HG02642 (cell line): Measurements from ENCODE around the gene ZNF385A.

Experiments used
- ATAC-seq: cut with Tn5 transposase; IDR thresholded peaks from one replicate; pipeline ENCODE4 v1.9.1; 2021; ENCODE audit warnings: mild to moderate bottlenecking; ENCODE audit not compliant: unreplicated experiment, poor library complexity

ZNF385A gene

GRCh38 chr12:54377007-54377406, 7.5 kb downstream of the ZNF385A start:
- ATAC-seq = no peak

GRCh38 chr12:54376596-54376995, 7.9 kb downstream of the ZNF385A start:
- ATAC-seq = no peak

- no peak for ATAC-seq
Measured at GRCh38 chr12:54375259-54375579, 9.3 kb downstream of the ZNF385A start.

- ATAC-seq = no peak
Measured at GRCh38 chr12:54374562-54375258, 9.8 kb downstream of the ZNF385A start.

GRCh38 chr12:54373649-54374561, 10.6 kb downstream of the ZNF385A start:
- ATAC-seq = no peak

GRCh38 chr12:54372113-54372806, 12.3 kb downstream of the ZNF385A start:
- no peak for ATAC-seq

- ATAC-seq = no peak
Measured at GRCh38 chr12:54371328-54372112, 13.0 kb downstream of the ZNF385A start.

- peak; percentile 49 for ATAC-seq
Measured at GRCh38 chr12:54370171-54370730, 14.3 kb downstream of the ZNF385A start.

- ATAC-seq = no peak
Measured at GRCh38 chr12:54369597-54370131, 14.9 kb downstream of the ZNF385A start.

- peak; percentile 71 for ATAC-seq
Measured at GRCh38 chr12:54368709-54369596, 15.6 kb downstream of the ZNF385A start.

- ATAC-seq = no peak
Measured at GRCh38 chr12:54368025-54368708, 16.4 kb downstream of the ZNF385A start.

GRCh38 chr12:54364413-54364812, 20.1 kb downstream of the ZNF385A start, which contains the start of gene GPR84:
GPR84 (minus strand) TSS chr12:54364486; CDS start chr12:54363851, 635 bp downstream.
- peak; percentile 45 for ATAC-seq

- ATAC-seq = no peak
Measured at GRCh38 chr12:54363618-54364017, 20.9 kb downstream of the ZNF385A start.

GRCh38 chr12:54363047-54363446, 21.5 kb downstream of the ZNF385A start:
- no peak for ATAC-seq

GRCh38 chr12:54360717-54361456, 23.6 kb downstream of the ZNF385A start:
- ATAC-seq = no peak

GRCh38 chr12:54359762-54360351, 24.7 kb downstream of the ZNF385A start:
- no peak for ATAC-seq
